Ishikawa (cell line): ENCODE data around the gene MTMR1.

ENCODE experiments used
- EP300 ChIP-seq: IDR thresholded peaks from 2 replicates; pipeline ENCODE4 v1.6.1; 2012; ENCODE audit warnings: borderline replicate concordance
- NFIC ChIP-seq: IDR thresholded peaks from 2 replicates; pipeline ENCODE4 v1.6.1; 2012
- TAF1 ChIP-seq: IDR thresholded peaks from 2 replicates; pipeline ENCODE4 v1.6.1; 2012; ENCODE audit warnings: low read depth, mild to moderate bottlenecking
- TCF12 ChIP-seq: IDR thresholded peaks from 2 replicates; pipeline ENCODE4 v1.6.1; 2012; ENCODE audit warnings: low read depth
- YY1 ChIP-seq: IDR thresholded peaks from 2 replicates; pipeline ENCODE4 v1.6.1; 2012; ENCODE audit warnings: low read depth
- TF ChIP-seq, protein P1 (sequence below): IDR thresholded peaks from 2 replicates; pipeline ENCODE4 v1.6.1; 2012
- TF ChIP-seq, protein P2 (sequence below): IDR thresholded peaks from 2 replicates; pipeline ENCODE4 v1.6.1; 2012; ENCODE audit warnings: low read depth, mild to moderate bottlenecking

- TF ChIP-seq EP300 (no peak), TCF12 (no peak), NFIC (no peak), YY1 (no peak), TAF1 (no peak)
- TF ChIP-seq, protein P1, sequence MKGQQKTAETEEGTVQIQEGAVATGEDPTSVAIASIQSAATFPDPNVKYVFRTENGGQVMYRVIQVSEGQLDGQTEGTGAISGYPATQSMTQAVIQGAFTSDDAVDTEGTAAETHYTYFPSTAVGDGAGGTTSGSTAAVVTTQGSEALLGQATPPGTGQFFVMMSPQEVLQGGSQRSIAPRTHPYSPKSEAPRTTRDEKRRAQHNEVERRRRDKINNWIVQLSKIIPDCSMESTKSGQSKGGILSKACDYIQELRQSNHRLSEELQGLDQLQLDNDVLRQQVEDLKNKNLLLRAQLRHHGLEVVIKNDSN = no peak
- TF ChIP-seq, protein P2, sequence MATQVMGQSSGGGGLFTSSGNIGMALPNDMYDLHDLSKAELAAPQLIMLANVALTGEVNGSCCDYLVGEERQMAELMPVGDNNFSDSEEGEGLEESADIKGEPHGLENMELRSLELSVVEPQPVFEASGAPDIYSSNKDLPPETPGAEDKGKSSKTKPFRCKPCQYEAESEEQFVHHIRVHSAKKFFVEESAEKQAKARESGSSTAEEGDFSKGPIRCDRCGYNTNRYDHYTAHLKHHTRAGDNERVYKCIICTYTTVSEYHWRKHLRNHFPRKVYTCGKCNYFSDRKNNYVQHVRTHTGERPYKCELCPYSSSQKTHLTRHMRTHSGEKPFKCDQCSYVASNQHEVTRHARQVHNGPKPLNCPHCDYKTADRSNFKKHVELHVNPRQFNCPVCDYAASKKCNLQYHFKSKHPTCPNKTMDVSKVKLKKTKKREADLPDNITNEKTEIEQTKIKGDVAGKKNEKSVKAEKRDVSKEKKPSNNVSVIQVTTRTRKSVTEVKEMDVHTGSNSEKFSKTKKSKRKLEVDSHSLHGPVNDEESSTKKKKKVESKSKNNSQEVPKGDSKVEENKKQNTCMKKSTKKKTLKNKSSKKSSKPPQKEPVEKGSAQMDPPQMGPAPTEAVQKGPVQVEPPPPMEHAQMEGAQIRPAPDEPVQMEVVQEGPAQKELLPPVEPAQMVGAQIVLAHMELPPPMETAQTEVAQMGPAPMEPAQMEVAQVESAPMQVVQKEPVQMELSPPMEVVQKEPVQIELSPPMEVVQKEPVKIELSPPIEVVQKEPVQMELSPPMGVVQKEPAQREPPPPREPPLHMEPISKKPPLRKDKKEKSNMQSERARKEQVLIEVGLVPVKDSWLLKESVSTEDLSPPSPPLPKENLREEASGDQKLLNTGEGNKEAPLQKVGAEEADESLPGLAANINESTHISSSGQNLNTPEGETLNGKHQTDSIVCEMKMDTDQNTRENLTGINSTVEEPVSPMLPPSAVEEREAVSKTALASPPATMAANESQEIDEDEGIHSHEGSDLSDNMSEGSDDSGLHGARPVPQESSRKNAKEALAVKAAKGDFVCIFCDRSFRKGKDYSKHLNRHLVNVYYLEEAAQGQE = no peak
Observed at GRCh38 chrX:150731795-150732194, 38.6 kb downstream of the MTMR1 start.
